Panc1 (cell line): Measurements from ENCODE around the gene CACNG3. TPM values are rescaled to one million over a fixed set of nuclear protein-coding genes. Genes with fewer than 3 reads are reported as not detected.

Experiments
- ATAC-seq: fragments of 200-7000 bp; cut with Tn5 transposase; 2 replicates; pipeline ENCODE4 v1.9.1; 2020; ENCODE audit warnings: mild to moderate bottlenecking, moderate library complexity
- BruUV-seq: library from RNA; stranded (reverse); fragments of 400-500 nt; replicated peaks from 2 replicates; lab custom pipeline; 2021; lab: Mats Ljungman, UMichigan
- CTCF ChIA-PET: fragments of 300-600 bp; sonication (Branson Sonifier 250); formaldehyde crosslinking; loops from one replicate; lab custom pipeline; 2022; ENCODE audit warnings: antibody characterized with exemption; lab: Charles Lee
- POLR2A ChIA-PET: fragments of 300-600 bp; sonication (Branson Sonifier 250); formaldehyde crosslinking; loops from one replicate; lab custom pipeline; 2022; ENCODE audit warnings: antibody characterized with exemption; lab: Charles Lee
- DNase-seq: peaks from one replicate; pipeline ENCODE4 v3.0.0-alpha.2; 2010; ENCODE audit warnings: low read depth, low spot score
- H3K27ac ChIP-seq: 2 replicates; pipeline ENCODE4 v1.5.1; 2011; ENCODE audit warnings: mild to moderate bottlenecking, low read length, inconsistent platforms
- H3K27me3 ChIP-seq: fragments of 200-500 bp; sonication (Bioruptor generic); 2 replicates; pipeline ENCODE4 v1.6.0; 2014; ENCODE audit warnings: low read length, inconsistent platforms; ENCODE audit not compliant: control insufficient read depth, insufficient read depth
- H3K36me3 ChIP-seq: fragments of 200-500 bp; sonication (Bioruptor generic); 2 replicates; pipeline ENCODE4 v1.5.1; 2014; ENCODE audit warnings: inconsistent platforms, mild to moderate bottlenecking, low read length, moderate library complexity; ENCODE audit not compliant: control insufficient read depth, insufficient read depth
- H3K4me1 ChIP-seq: 2 replicates; pipeline ENCODE4 v1.5.1; 2011; ENCODE audit warnings: inconsistent platforms, mild to moderate bottlenecking, low read length, moderate library complexity; ENCODE audit not compliant: control insufficient read depth, insufficient read depth
- H3K4me3 ChIP-seq, 2 experiments: 2 replicates each; pipeline ENCODE4 v1.5.1; 2011 to 2012; ENCODE audit warnings: low read depth in 2 of 2, low read length in 2 of 2, mild to moderate bottlenecking in 2 of 2, inconsistent platforms in 1 of 2, moderate library complexity in 1 of 2
- H3K9me3 ChIP-seq: fragments of 200-500 bp; sonication (Bioruptor generic); 2 replicates; pipeline ENCODE4 v1.5.1; 2014; ENCODE audit warnings: low read depth, mild to moderate bottlenecking, inconsistent platforms, low read length, moderate library complexity; ENCODE audit not compliant: control insufficient read depth, insufficient read depth
- CTCF ChIP-seq: fragments of 450-650 bp; IDR thresholded peaks from 2 replicates; pipeline ENCODE4 v1.5.1; 2017; ENCODE audit warnings: mild to moderate bottlenecking
- POLR2AphosphoS5 ChIP-seq: IDR thresholded peaks from 2 replicates; pipeline ENCODE4 v1.6.1; 2012; ENCODE audit warnings: mild to moderate bottlenecking, low read depth, low read length, moderate library complexity
- SIN3A ChIP-seq: IDR thresholded peaks from 2 replicates; pipeline ENCODE4 v1.6.1; 2012; ENCODE audit warnings: low read depth, mild to moderate bottlenecking, low read length, moderate library complexity, borderline replicate concordance; ENCODE audit not compliant: insufficient read depth
- TCF7L2 ChIP-seq: IDR thresholded peaks from 2 replicates; pipeline ENCODE4 v1.6.1; 2011; ENCODE audit warnings: mild to moderate bottlenecking, low read depth, low read length, inconsistent platforms
- in situ Hi-C: cut with HindIII; loops from 2 replicates; pipeline ENCODE4 v1.10.0; 2016; ENCODE audit warnings: low sequenced_read_pairs, low pct_unique_long_range_greater_than_20kb
- intact Hi-C: fragments of 100-400 bp; cut with micrococcal nuclease; formaldehyde crosslinking; loops from one replicate; pipeline ENCODE4 v1.10.0; 2022; ENCODE audit not compliant: unreplicated experiment
- total RNA-seq: library from RNA; stranded (reverse); gene quantifications from one replicate; pipeline ENCODE4 v1.2.1, GENCODE V29; 2021; ENCODE audit not compliant: unreplicated experiment
- TF ChIP-seq, protein P1 (sequence below), 2 experiments: IDR thresholded peaks; 2 replicates each; pipeline ENCODE4 v1.6.1; 2011 to 2012; ENCODE audit warnings: low read depth in 2 of 2, control low read depth in 1 of 2, low read length in 1 of 2, mild to moderate bottlenecking in 1 of 2, moderate library complexity in 1 of 2; ENCODE audit not compliant: insufficient read depth in 1 of 2

The CACNG3 gene
- total RNA-seq, 1 experiment from 2014 or later = not detected

DNA sequence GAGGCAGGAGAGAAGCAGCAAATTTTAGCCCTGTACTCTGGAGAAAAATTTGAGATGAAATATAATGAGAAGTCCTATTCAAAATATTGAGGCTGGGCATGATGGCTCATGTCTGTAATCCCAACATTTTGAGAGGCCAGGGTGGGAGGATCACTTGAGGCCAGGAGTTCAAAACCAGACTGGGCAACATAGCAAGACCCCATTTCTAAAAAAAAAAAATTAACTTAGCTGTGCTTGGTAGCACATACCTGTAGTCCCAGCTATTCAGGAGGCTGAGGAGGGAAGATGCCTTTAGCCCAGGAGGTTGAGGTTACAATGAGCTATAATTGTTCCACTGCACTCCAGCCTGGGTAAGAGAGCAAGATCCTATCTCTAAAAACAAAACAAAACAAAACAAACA is 103.4 kb downstream of the CACNG3 start:
- Histone ChIP-seq H3K4me3 (no peak overlapping the region), H3K27me3 (peaks cover 16% of the 10 kb centered on the region), H3K9me3 (no peaks in the 10 kb centered on the region), H3K27ac (no peak overlapping the region), H3K4me1 (no peaks in the 10 kb centered on the region), H3K36me3 (no peaks in the 10 kb centered on the region)
- ChIA-PET CTCF (no interaction called here), POLR2A (no interaction called here)
- TF ChIP-seq POLR2AphosphoS5 (no peak), CTCF (0 out of 2 replicates have a peak, but pooled peaks have one; percentile 6), SIN3A (no peak), TCF7L2 (no peak)
- TF ChIP-seq, protein P1, sequence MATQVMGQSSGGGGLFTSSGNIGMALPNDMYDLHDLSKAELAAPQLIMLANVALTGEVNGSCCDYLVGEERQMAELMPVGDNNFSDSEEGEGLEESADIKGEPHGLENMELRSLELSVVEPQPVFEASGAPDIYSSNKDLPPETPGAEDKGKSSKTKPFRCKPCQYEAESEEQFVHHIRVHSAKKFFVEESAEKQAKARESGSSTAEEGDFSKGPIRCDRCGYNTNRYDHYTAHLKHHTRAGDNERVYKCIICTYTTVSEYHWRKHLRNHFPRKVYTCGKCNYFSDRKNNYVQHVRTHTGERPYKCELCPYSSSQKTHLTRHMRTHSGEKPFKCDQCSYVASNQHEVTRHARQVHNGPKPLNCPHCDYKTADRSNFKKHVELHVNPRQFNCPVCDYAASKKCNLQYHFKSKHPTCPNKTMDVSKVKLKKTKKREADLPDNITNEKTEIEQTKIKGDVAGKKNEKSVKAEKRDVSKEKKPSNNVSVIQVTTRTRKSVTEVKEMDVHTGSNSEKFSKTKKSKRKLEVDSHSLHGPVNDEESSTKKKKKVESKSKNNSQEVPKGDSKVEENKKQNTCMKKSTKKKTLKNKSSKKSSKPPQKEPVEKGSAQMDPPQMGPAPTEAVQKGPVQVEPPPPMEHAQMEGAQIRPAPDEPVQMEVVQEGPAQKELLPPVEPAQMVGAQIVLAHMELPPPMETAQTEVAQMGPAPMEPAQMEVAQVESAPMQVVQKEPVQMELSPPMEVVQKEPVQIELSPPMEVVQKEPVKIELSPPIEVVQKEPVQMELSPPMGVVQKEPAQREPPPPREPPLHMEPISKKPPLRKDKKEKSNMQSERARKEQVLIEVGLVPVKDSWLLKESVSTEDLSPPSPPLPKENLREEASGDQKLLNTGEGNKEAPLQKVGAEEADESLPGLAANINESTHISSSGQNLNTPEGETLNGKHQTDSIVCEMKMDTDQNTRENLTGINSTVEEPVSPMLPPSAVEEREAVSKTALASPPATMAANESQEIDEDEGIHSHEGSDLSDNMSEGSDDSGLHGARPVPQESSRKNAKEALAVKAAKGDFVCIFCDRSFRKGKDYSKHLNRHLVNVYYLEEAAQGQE (IDR thresholded peaks at IDR 0.05; ENCODE audit: insufficient read depth in 1 of 2, low read depth in 2 of 2, low read length in 1 of 2) = no peak
- in situ Hi-C loops = no loop called here
- DNase-seq (no peak), ATAC-seq (no peak)
- BruUV-seq = no TSS peak
- intact Hi-C loops = no loop called here

DNA sequence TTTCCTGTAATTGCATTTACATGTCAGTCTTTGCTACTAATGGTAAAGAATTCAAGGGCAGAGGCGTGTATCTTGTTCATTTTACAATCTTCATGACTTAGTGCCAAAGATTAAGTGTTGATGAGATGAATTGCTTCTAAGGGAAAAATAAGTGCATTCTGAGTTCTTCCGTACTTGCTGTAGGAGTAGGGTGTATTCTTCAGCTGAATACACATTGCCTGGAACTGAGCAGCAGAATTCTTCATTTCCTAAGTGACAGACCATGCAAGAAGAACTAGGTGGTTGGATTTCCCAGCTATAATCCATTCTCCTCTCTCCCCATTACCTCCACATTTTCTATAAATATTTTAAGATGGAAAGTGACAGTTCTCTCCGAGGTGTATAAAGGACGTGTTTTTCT is 104.8 kb downstream of the CACNG3 start:
- in situ Hi-C loops = no loop called here
- TF ChIP-seq TCF7L2 (no peak), CTCF (no peak), POLR2AphosphoS5 (no peak), SIN3A (no peak)
- TF ChIP-seq, protein P1 (IDR thresholded peaks at IDR 0.05; ENCODE audit: insufficient read depth in 1 of 2, low read depth in 2 of 2, low read length in 1 of 2) = no peak
- BruUV-seq = no TSS peak
- CTCF ChIA-PET = no interaction called here
- POLR2A ChIA-PET = interaction anchor here (0.6 kb wide), 1 partner anchor 127 kb away, joined by 6 read pairs; no protein-coding TSS in a partner anchor
- H3K27ac ChIP-seq = no peak overlapping the region
- H3K36me3 ChIP-seq = no peaks in the 10 kb centered on the region
- no peaks in the 10 kb centered on the region for H3K4me1 ChIP-seq
- ATAC-seq = no peak
- H3K4me3 ChIP-seq = no peak overlapping the region
- DNase-seq = no peak
- H3K27me3 ChIP-seq = peaks cover 20% of the 10 kb centered on the region
- no peaks in the 10 kb centered on the region for H3K9me3 ChIP-seq
- intact Hi-C loops = no loop called here
